Body of pancreas (tissue), 4 donors: ENCODE results near the gene ENDOU. TPM values are rescaled to one million over a fixed set of nuclear protein-coding genes. Genes with fewer than 3 reads are reported as not detected.

Experiments
- ATAC-seq: fragments of 150-250 bp; one replicate; pipeline ENCODE4 v1.9.1; 2016
- DNase-seq, 4 donors: peaks; one replicate each; pipeline ENCODE4 v3.0.0-alpha.2; 2019
- H3K27ac ChIP-seq, 4 donors: fragments of 200-600 bp; sonication (generic); 1 replicate in 3 of 4; 2 replicates in 1 of 4; pipeline versions ENCODE4 v1.5.1 to v1.6.1; 2016 to 2019; ENCODE audit warnings: mild to moderate bottlenecking in 1 of 4, mixed read lengths in 1 of 4, moderate library complexity in 1 of 4
- H3K27me3 ChIP-seq, 2 donors: fragments of 200-600 bp; sonication (generic); one replicate each; pipeline ENCODE4 v1.6.0; 2016; ENCODE audit warnings: mild to moderate bottlenecking in 1 of 2
- H3K36me3 ChIP-seq, 2 donors: fragments of 200-600 bp; sonication (generic); replicated peaks in 1 of 2; 2 replicates each; pipeline ENCODE4 v1.5.1; 2016; ENCODE audit warnings: low read depth in 2 of 2; ENCODE audit not compliant: insufficient read depth in 1 of 2
- H3K4me1 ChIP-seq: fragments of 200-600 bp; sonication (generic); one replicate; pipeline ENCODE4 v1.6.0; 2016
- H3K4me3 ChIP-seq, 2 donors: fragments of 200-600 bp; sonication (generic); 1 replicate in 1 of 2; 2 replicates in 1 of 2; pipeline ENCODE4 v1.5.1; 2016 to 2019
- H3K9me3 ChIP-seq, 3 donors: fragments of 200-600 bp; sonication (generic); 1 replicate in 2 of 3; 2 replicates in 1 of 3; pipeline ENCODE4 v1.5.1; 2016
- CTCF ChIP-seq, 7 experiments: fragments of 450-650 bp in 4 of 7; fragments of 200-600 bp in 3 of 7; sonication (generic) in 3 of 7; IDR thresholded peaks; one replicate each; pipeline ENCODE4 v1.5.1; 2016 to 2019; ENCODE audit warnings: antibody characterized with exemption in 7 of 7
- POLR2A ChIP-seq, 3 donors: fragments of 450-650 bp; IDR thresholded peaks; one replicate each; pipeline ENCODE4 v1.6.1; 2016; ENCODE audit warnings: antibody characterized with exemption in 3 of 3, mild to moderate bottlenecking in 2 of 3
- WGBS, 2 donors: methylation state at CpG; one replicate each; pipeline ENCODE4 v1.1.5; 2017; 5-methylcytosine and 5-hydroxymethylcytosine counted together
- intact Hi-C: fragments of 100-400 bp; cut with DNase I; formaldehyde crosslinking; loops from one replicate; pipeline ENCODE4 v1.15.1; 2023
- total RNA-seq, 2 donors: library from RNA; depleted of rRNA; stranded (reverse); fragments of >200 nt; gene quantifications; one replicate each; pipeline ENCODE4 v1.1.0, GENCODE V29; 2016

ENDOU gene
- total RNA-seq, 2 donors from 2014 or later, result not detected

DNA sequence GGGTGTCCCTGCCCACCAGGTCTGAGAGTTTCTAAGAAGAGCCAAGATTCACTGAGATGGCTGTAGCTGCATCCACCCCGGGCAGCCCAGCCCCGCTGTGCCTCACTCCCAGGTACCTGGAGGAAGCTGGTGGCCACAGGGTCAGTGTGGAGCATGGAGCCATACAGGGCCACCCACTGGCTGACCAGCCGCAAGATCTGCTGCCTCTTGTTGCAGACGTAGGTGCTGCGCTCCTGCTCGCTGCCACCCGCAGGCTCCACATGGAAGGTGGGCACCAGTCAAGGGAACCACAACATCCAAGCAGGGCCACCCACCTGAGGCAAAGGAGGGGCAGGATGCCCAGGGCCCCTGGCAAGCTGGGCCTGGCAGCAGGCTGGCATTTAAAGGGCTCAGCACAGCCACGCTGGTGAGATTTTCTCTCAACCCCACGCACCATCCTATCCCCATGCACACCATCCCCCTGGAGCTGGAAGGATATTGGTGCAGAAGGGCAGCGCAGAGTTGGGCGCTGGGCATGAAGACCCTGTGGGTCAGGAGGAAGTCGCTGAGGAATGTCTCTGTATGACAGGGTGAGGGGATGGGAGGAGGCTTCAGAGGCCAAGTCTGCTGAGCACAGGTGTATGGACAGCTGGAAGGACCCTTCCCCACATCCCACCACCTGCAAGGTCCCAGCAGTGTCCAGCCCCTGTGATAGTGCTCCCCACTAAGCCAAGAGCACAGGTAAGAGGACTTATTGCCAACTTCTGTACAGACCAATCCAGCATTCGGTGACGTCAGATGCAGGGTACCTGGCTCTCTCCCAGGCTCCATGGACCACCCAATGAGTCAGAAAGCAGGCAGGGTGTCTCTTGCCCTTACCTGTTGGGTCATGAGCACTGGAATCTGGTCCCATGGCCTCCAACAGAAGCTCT lies 22.6 kb upstream of the ENDOU start:
- no peak for TF ChIP-seq POLR2A (IDR thresholded peaks at IDR 0.05)
- TF ChIP-seq CTCF (IDR thresholded peaks at IDR 0.05), result no peak
- peaks cover 17% of the 10 kb centered on the region for H3K4me1 ChIP-seq
- H3K9me3 ChIP-seq, result no peaks in the 10 kb centered on the region
- no peak for DNase-seq
- H3K27ac ChIP-seq, result no peak overlapping the region
- intact Hi-C loops, result no loop called here
- H3K27me3 ChIP-seq, result no peaks in the 10 kb centered on the region
- no peak for ATAC-seq
- no peak overlapping the region for H3K4me3 ChIP-seq
- H3K36me3 ChIP-seq, result no peaks in the 10 kb centered on the region
- WGBS, 2 donors, result 81 to 100% methylated on average over 3 to 14 of the region's 14 CpGs

- WGBS, 2 donors, result 61 to 64% methylated on average over 4 of the region's 4 CpGs
- Histone ChIP-seq H3K9me3 (no peaks in the 10 kb centered on the region), H3K27ac (no peak overlapping the region), H3K4me3 (no peak overlapping the region), H3K4me1 (peaks cover 14% of the 10 kb centered on the region), H3K27me3 (no peaks in the 10 kb centered on the region), H3K36me3 (no peaks in the 10 kb centered on the region)
- intact Hi-C loops, result no loop called here
- no peak for ATAC-seq
- TF ChIP-seq POLR2A (IDR thresholded peaks at IDR 0.05) (no peak), CTCF (IDR thresholded peaks at IDR 0.05) (no peak)
- DNase-seq, result no peak
Measured at GRCh38 chr12:47747126-47747525, 21.8 kb upstream of the ENDOU start.

GRCh38 chr12:47746523-47746922 lies 21.2 kb upstream of the ENDOU start:
- Histone ChIP-seq H3K36me3 (no peaks in the 10 kb centered on the region), H3K27me3 (no peaks in the 10 kb centered on the region), H3K9me3 (no peaks in the 10 kb centered on the region), H3K4me1 (peaks cover 14% of the 10 kb centered on the region), H3K4me3 (no peak overlapping the region), H3K27ac (no peak overlapping the region)
- 80 to 87% methylated on average over 3 to 7 of the region's 7 CpGs for WGBS, 2 donors
- intact Hi-C loops, result no loop called here
- no peak for ATAC-seq
- no peak for DNase-seq
- no peak for TF ChIP-seq POLR2A (IDR thresholded peaks at IDR 0.05)
- TF ChIP-seq CTCF (IDR thresholded peaks at IDR 0.05), result no peak

DNA sequence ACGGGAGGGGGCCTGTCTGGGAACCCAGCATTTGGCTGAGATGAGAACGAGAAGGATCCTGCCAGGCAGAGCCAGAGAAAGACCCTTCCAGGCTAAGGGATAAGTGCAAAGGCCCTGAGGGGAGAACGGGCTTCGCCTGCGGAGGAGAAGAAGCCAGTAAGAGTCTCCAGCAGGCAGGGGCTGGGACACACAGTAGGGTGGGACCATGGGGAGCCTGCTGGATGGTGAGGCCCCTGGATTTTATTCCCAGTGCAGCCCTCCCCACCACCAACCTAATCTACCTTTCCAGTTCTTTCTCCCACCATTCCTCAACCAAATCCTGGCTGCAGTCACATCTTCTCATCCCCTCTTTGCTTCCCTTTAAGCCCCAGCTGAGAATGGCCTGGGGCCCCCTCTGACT lies 20.8 kb upstream of the ENDOU start:
- TF ChIP-seq CTCF (IDR thresholded peaks at IDR 0.05), result no peak
- ATAC-seq, result no peak
- Histone ChIP-seq H3K4me3 (no peak overlapping the region), H3K4me1 (peaks cover 17% of the 10 kb centered on the region), H3K27ac (no peak overlapping the region), H3K36me3 (no peaks in the 10 kb centered on the region), H3K9me3 (no peaks in the 10 kb centered on the region), H3K27me3 (no peaks in the 10 kb centered on the region)
- WGBS, 2 donors, result 69 to 78% methylated on average over 5 of the region's 5 CpGs
- intact Hi-C loops, result no loop called here
- DNase-seq, result no peak
